ENCODE data around the gene PPP2R5A.
A peak's percentile ranks its signal among the peaks of the same experiment; 100 is the strongest.

Gene PPP2R5A

DNA sequence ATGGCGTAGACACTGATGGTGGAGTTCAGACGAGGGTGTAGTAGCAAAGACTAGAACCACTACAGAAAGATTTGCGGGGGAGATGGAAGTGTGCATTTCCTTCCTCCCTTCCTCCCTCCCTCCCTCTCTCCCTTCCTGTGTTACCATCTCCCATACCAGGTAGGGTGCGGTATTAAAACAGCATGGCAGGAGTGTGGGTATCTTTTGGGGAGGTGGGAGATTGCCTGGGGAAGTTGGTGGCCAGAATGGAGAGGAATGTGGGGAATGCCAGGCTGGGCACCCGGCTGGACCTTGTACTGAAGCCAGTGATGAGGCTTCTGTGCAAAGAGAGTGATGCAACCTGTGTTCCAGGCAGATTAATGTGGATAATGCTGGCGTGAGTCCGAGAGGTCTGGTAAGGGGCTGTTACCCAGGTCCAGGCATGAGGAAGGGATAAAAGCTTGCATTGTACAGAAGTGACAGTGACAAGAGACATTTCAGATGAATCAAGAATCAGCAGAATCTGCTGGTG, 30.3 kb upstream of the PPP2R5A start:
- H3K27ac ChIP-seq: no peak overlapping the region
- TF ChIP-seq CTCF (conservative IDR thresholded peaks at IDR 0.05; ENCODE audit: low read depth): no peak
- POLR2A ChIA-PET (ENCODE audit: low non-redundant PET): no interaction called here
- CTCF ChIA-PET: interaction anchor here (0.7 kb wide), 1 partner anchor 19 kb away, joined by 4 read pairs; no protein-coding TSS in a partner anchor
- DNase-seq (ENCODE audit: low spot score): no peak

GRCh38 chr1:212255705-212256307, 29.4 kb upstream of the PPP2R5A start:
- H3K27ac ChIP-seq: no peak overlapping the region
- no peak for DNase-seq (ENCODE audit: low spot score)
- ChIA-PET CTCF (interaction anchor here (0.5 kb wide), 1 partner anchor 274 kb away, joined by 3 read pairs; no protein-coding TSS in a partner anchor), POLR2A (ENCODE audit: low non-redundant PET) (no interaction called here)
- TF ChIP-seq CTCF (conservative IDR thresholded peaks at IDR 0.05; ENCODE audit: low read depth): no peak

- DNase-seq (ENCODE audit: low spot score): no peak
- POLR2A ChIA-PET (ENCODE audit: low non-redundant PET): no interaction called here
- CTCF ChIA-PET: interaction anchor here (0.8 kb wide), 2 partner anchors 31 to 138 kb away, joined by 3 to 4 read pairs; no protein-coding TSS in a partner anchor
- TF ChIP-seq CTCF (conservative IDR thresholded peaks at IDR 0.05; ENCODE audit: low read depth): no peak
- H3K27ac ChIP-seq: no peak overlapping the region
These were observed 28.8 kb upstream of the PPP2R5A start for GRCh38 chr1:212256369-212256768.

DNA sequence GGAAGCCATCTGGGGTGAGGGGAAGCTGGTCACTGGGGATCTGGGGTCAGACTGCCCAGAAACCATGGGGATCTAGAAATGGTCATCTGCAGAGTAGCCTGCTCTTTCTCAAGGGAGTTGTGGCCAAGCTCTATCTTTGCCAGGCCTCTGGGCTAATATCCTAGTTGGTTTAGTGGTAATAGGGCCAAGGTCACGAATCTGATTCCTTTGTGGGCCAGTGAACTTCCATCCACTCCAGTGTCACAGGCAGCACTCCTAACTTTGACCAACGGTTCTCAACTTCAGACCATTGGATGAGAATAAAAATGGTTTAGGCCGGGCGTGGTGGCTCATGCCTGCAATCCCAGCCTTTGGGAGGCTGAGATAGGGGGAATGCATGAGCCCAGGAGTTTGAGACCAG, 28.1 kb upstream of the PPP2R5A start:
- ChIA-PET POLR2A (ENCODE audit: low non-redundant PET) (no interaction called here), CTCF (interaction anchor here (0.8 kb wide), 2 partner anchors 30 to 139 kb away, joined by 3 to 4 read pairs; no protein-coding TSS in a partner anchor)
- no peak overlapping the region for H3K27ac ChIP-seq
- no peak for TF ChIP-seq CTCF (conservative IDR thresholded peaks at IDR 0.05; ENCODE audit: low read depth)
- DNase-seq (ENCODE audit: low spot score): no peak

DNA sequence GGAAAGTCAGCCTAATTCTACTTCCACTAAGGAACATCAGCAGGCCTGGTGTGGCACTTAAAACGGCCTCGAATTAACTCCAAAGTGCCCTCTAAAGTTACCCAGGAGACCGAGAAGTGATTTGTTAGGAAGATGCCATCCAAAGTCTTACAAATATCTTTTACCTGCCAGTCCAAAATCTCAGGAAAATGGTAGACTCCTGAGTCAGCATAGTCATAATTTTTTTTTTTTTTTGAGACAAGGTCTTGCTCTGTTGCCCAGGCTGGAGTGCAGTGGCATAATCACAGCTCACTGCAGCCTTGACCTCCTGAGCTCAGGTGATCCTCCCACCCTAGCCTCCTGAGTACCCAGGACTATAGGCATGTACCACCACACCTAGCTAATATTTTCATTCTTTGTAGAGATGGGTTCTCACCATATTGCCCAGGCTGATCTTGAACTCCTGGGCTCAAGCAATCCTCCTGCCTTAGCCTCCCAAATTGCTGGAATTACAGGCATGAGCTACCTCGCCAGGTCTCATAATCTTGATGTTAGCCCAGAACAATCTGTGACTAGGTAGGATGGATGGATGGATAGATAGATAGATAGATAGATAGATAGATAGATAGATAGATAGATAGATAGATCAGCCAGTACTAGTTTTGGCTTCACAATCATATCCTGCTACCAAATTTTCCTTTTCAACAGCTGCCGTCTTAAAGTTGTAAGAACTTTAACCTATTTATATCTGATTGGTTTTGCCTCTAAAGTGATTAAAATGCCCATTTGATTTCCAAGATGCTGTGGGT, 25.3 kb upstream of the PPP2R5A start:
- CTCF ChIA-PET: interaction anchor here (0.5 to 1.0 kb wide), 3 partner anchors 11 to 99 kb away, joined by 3 to 4 read pairs (median 4); no protein-coding TSS in a partner anchor
- TF ChIP-seq CTCF (conservative IDR thresholded peaks at IDR 0.05; ENCODE audit: low read depth): no peak
- no peak overlapping the region for H3K27ac ChIP-seq
- POLR2A ChIA-PET (ENCODE audit: low non-redundant PET): no interaction called here
- DNase-seq (ENCODE audit: low spot score): no peak

DNA sequence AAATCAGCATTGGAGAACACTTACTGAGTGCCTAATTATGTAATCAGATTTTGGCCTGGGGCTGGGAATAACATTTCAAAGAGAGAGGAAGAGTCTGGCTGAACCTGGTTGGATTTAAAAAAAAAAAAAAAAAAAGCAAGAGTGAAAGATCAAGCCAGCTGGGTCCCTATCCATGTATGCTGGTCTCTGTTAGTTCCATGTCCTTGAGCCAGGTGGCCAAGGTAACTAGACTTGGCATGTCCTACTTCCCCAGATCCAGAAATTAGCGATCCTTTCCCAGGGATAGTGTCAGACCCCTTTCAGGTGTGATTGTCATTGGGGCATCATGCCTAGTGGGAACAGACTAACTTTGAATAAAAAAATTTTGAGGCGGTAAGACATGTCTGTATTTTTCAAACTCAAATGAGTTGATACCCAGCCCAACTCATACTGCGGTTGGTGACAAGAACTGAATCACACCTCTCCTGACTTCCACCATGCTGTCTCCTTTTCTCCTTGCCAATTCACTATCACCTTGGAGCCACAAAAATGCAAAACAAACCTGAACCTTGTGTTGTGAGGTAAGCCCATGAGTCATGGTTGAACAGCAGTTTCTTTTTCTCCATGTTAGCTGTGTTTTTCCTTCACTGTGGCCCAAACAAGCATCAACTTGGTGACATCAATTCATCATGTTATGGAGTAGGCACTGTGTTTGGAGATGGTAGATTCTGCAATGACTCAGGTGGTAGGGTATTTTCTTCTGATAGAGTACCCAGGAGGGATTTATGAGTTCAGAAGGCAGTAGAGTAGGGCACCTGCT, 24.5 kb upstream of the PPP2R5A start:
- peak; percentile 84 for DNase-seq (ENCODE audit: low spot score)
- ChIA-PET CTCF (interaction anchor here (0.6 to 1.0 kb wide), 2 partner anchors 12 to 1085 kb away, joined by 3 to 4 read pairs; no protein-coding TSS in a partner anchor), POLR2A (ENCODE audit: low non-redundant PET) (no interaction called here)
- H3K27ac ChIP-seq: no peak overlapping the region
- no peak for TF ChIP-seq CTCF (conservative IDR thresholded peaks at IDR 0.05; ENCODE audit: low read depth)
